IMR-90 (cell line): ENCODE data around the gene CMSS1.

Source experiments
- POLR2A ChIP-seq: IDR thresholded peaks from 2 replicates; pipeline ENCODE4 v1.6.1; 2012; ENCODE audit warnings: mild to moderate bottlenecking, low read depth, low read length
- SMC3 ChIP-seq: fragments of 150-350 bp; IDR thresholded peaks from 2 replicates; pipeline ENCODE4 v1.6.1; 2016; ENCODE audit warnings: low read depth, mild to moderate bottlenecking, antibody characterized with exemption, low read length, moderate library complexity
- TF ChIP-seq, protein P1 (sequence below): conservative IDR thresholded peaks from 2 replicates; pipeline ENCODE4 v1.5.1; 2012; ENCODE audit warnings: mild to moderate bottlenecking, low read depth, low read length, improper control_type of control experiment

DNA sequence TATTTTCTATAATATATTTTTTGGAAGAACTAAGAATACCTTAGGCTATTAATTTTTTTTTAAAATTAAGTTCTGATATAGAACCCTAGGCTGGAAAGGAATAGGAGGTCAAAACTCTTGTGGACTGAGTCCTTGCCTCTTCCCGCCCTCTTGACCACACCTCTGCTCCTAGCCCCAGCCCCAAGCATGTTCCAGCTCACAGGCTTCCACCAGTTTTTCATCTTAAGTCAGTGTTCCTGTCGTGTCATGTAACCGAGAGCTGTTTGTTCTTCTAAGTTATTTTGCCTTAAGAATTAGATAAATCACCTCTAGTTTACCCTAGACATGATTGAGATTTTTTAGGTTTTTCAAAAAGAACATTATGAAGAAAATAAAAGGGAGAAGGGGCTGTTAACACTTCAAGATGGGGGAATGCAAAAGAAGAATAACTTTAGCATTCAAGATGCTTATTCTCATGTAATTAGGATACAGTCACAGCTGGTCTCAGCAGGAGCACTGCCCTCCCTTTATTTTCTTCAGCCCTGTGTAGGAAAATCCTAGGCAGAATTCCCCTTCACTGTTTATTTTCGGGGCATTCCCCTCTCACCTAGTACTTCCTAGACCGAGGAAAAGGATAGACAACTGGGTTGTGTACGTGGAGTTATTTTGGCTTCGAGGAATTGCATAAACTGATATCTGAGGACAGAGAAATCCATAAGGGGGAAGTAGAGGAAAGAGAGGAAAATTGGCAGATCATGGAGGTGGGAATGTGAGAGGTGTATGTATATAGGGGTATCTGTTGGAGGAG is 110.2 kb downstream of the CMSS1 start:
- TF ChIP-seq POLR2A (no peak), SMC3 (no peak)
- TF ChIP-seq, protein P1, sequence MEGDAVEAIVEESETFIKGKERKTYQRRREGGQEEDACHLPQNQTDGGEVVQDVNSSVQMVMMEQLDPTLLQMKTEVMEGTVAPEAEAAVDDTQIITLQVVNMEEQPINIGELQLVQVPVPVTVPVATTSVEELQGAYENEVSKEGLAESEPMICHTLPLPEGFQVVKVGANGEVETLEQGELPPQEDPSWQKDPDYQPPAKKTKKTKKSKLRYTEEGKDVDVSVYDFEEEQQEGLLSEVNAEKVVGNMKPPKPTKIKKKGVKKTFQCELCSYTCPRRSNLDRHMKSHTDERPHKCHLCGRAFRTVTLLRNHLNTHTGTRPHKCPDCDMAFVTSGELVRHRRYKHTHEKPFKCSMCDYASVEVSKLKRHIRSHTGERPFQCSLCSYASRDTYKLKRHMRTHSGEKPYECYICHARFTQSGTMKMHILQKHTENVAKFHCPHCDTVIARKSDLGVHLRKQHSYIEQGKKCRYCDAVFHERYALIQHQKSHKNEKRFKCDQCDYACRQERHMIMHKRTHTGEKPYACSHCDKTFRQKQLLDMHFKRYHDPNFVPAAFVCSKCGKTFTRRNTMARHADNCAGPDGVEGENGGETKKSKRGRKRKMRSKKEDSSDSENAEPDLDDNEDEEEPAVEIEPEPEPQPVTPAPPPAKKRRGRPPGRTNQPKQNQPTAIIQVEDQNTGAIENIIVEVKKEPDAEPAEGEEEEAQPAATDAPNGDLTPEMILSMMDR, result no peak
